Subcutaneous abdominal adipose tissue (tissue), 5 donors: Measurements from ENCODE around the gene SYNPO2L.

Experiments
- H3K27ac ChIP-seq: one replicate; pipeline ENCODE4 v1.7.0; 2013; ENCODE audit warnings: low read depth, mild to moderate bottlenecking, inconsistent platforms, low read length, moderate library complexity
- H3K27me3 ChIP-seq, 5 donors: one replicate each; pipeline ENCODE4 v1.7.0; 2013; ENCODE audit warnings: low read length in 5 of 5, inconsistent platforms in 1 of 5; ENCODE audit not compliant: control insufficient read depth in 5 of 5, insufficient read depth in 4 of 5
- H3K36me3 ChIP-seq, 5 donors: one replicate each; pipeline ENCODE4 v1.7.0; 2013; ENCODE audit warnings: low read length in 5 of 5; ENCODE audit not compliant: control insufficient read depth in 5 of 5, insufficient read depth in 5 of 5
- H3K4me1 ChIP-seq, 5 donors: one replicate each; pipeline ENCODE4 v1.7.0; 2013; ENCODE audit warnings: low read length in 5 of 5, mild to moderate bottlenecking in 3 of 5, moderate library complexity in 1 of 5; ENCODE audit not compliant: control insufficient read depth in 5 of 5, insufficient read depth in 5 of 5
- H3K4me3 ChIP-seq, 5 donors: one replicate each; pipeline ENCODE4 v1.7.0; 2013; ENCODE audit warnings: low read length in 5 of 5, low read depth in 1 of 5
- H3K9ac ChIP-seq, 5 donors: one replicate each; pipeline ENCODE4 v1.7.0; 2013; ENCODE audit warnings: low read length in 5 of 5, mild to moderate bottlenecking in 4 of 5, moderate library complexity in 3 of 5
- H3K9me3 ChIP-seq, 5 donors: one replicate each; pipeline ENCODE4 v1.7.0; 2013; ENCODE audit warnings: low read length in 5 of 5; ENCODE audit not compliant: control insufficient read depth in 5 of 5
- donor health status: healthy.
- donor health status: healthy.
- donor health status: healthy.
- donor health status: healthy.
- donor health status: healthy.

SYNPO2L gene

DNA sequence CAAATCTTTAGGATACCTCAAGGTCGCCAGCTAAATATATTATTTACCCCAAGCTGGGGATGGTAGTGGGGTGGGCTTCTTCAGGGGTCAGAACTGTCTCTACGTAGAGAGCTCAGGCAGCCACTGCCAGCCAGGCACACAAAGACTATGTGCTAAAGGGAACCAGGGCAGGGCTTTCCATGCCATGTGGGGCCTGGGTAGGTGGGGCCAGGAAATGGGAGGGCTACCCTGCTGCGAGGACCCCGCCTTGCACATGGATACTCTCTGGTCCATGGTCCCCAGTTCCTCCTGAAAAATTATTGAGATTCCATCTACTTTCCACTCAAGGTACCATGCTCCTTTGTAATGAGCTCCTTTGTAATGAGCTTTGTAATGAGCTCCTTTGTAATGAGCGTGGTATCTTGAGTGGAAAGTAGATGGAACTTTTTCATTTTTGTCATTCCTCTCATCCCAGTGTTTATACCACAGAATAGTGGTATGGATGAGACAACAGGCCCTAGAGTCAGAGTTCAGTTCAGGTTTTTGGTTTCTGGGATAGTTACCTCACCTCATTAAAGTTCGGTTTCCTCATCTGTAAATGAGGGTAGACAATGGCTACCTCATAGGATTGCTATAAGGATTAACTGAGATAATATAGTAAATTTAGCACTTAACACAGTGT is 5.8 kb downstream of the SYNPO2L start:
- H3K4me1 ChIP-seq, result peaks cover 0 to 21% (median 17%) of the 10 kb centered on the region in 5 donors
- no peak overlapping the region for H3K9ac ChIP-seq
- H3K36me3 ChIP-seq, result no peaks in the 10 kb centered on the region
- H3K27me3 ChIP-seq, result peaks cover 0 to 3% (median 0%) of the 10 kb centered on the region in 5 donors
- H3K4me3 ChIP-seq, result no peak overlapping the region
- no peak overlapping the region for H3K27ac ChIP-seq
- no peaks in the 10 kb centered on the region for H3K9me3 ChIP-seq

DNA sequence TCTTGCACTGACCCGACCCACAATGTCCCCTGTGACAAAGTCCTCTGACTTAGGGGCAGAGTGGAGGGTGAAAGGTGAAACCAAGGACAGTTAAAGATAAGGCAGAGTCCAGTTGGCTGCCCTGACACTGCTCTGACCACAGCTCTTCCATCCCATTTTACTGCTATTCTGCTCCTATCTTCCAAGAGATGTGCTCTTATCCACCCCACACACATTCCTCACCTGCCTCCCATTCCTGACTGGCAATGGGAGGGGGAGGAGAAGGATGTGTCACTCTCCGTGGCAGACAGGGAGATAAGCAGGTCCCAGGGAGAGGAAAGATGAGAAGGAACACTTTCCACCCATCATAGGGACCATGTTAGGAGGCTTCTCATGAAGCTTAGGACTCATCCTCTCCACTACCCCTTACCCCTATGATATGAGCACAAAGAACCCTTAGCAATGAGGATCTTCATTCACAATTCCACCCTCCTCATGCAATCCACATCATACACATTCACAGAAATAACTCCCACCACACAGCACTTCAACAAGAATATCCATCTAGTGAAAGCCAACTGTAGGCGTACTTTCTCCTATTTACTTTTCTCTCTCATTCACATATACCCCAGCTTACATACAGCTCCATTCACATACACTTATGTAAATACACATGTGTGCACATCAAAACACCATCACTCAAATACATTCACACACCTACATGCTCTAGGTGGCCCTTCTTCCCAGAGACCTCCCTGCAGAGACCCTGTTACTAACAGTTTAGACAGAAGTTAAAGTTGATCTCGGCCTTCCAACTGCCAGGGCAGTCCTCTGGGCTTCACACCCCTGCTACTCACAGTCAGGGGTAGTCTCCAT is 6.6 kb downstream of the SYNPO2L start:
- peaks cover 0 to 3% (median 0%) of the 10 kb centered on the region in 5 donors for H3K27me3 ChIP-seq
- no peak overlapping the region for H3K27ac ChIP-seq
- no peaks in the 10 kb centered on the region for H3K36me3 ChIP-seq
- H3K9ac ChIP-seq, result no peak overlapping the region
- peaks cover 0 to 21% (median 17%) of the 10 kb centered on the region in 5 donors for H3K4me1 ChIP-seq
- H3K9me3 ChIP-seq, result no peaks in the 10 kb centered on the region
- no peak overlapping the region for H3K4me3 ChIP-seq

DNA sequence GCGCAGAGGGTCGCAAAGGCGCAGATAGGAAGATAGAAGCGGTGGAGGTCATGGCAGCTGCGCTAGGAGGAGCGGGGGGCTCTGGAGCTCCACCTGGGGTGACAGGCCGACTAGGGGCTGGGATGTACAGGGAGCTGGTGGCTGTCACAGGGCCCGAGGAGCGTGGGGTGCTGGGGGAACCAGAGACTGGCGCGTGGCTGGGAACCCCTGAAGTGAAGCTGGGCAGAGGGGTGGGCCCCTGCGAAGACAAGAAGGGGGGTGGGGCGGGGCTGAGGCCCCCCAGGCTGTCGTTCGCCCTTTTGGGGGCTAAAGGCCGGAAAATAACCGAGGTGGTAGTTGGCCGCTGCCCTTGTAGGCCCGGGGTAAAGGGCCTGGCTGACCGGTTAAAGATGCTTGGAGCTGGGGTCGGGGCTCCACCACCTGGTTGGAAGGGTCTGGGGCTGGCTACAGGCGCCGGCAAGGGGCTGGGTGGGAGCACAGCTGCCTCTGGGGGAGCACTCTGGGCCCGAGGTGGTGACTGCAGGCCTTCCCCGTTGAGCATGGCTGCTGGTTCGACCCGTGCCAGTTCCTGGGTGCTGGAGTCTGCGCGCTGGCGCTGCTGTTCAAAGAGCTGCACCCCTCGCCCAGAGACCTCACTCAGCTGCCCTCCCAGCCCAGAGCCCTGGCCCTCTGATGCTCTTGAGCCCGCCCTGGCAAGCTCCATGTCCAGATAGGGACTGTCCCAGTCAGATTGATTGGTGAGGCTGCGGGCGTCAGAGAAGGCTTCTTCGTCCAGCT is 7.8 kb downstream of the SYNPO2L start:
- Histone ChIP-seq H3K27ac (no peak overlapping the region), H3K4me3 (peak overlapping the region in 4 of 5 donors; percentile 77 to 89 (median 82)), H3K27me3 (peaks cover 0 to 3% (median 0%) of the 10 kb centered on the region in 5 donors), H3K36me3 (no peaks in the 10 kb centered on the region), H3K9me3 (no peaks in the 10 kb centered on the region), H3K9ac (peak overlapping the region in 4 of 5 donors; percentile 64 to 79 (median 68)), H3K4me1 (peaks cover 0 to 21% (median 17%) of the 10 kb centered on the region in 5 donors)

DNA sequence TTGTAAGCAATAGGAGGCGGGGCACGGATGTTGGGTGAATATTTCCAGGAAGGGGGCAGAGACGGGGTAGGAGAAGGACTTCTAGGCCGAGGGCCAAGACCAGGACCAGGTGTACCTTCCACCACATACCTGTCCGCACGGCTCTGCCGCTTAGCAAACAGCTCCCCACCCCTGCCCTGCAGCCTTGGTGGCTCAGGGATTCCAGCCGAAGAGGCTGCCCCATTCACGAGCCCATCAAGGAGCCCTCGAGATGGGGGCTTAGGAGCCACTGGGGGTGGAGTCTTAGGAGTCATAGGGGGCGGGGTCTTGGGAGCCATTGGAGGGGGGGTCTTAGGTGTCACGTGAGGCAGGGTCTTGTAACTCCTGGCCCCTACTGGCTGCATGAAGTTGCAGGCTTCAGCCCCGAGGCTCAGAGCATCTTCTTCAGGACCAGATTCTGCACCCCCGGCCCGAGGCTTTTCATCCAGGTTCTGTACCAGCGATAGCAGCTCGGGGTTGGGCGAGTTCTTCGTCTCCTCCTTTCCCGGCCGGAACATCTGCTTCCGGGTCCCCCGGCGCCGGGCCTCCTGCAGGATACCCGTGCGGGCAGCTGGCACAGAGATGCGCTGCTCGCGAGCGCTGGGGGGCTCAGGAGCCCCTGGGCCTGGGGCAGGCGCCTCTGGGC is 8.5 kb downstream of the SYNPO2L start:
- H3K4me3 ChIP-seq, result peak overlapping the region; percentile 77 to 89 (median 83)
- H3K27ac ChIP-seq, result no peak overlapping the region

DNA sequence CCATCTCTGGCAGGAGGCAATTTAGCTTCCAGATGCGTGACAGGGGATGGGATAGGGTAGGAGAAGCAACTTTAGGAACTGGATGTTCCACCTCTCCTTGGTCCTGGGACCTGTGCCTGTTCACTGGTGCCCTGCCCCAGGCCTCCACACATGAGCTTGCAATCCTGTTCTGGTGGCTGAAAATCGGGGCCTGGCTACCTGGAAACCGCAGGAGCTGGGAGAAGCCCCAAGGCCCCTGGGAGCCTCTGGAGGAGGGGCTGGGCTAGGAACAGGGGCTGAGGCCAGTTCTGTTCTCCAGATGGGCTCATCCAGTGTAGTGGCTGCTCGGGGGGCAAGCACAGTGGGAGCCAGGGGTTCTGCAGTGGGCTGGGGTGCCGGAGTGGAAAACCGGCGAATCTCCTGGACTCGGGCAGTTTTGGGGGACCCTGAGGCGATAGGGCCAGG is 9.2 kb downstream of the SYNPO2L start:
- Histone ChIP-seq H3K9ac (no peak overlapping the region), H3K4me3 (no peak overlapping the region), H3K36me3 (no peaks in the 10 kb centered on the region), H3K27me3 (peaks cover 0 to under 1% (median 0%) of the 10 kb centered on the region in 5 donors), H3K27ac (no peak overlapping the region), H3K4me1 (peaks cover 0 to 23% (median 19%) of the 10 kb centered on the region in 5 donors), H3K9me3 (no peaks in the 10 kb centered on the region)

More for the DNA sequence above, 8.5 kb downstream of the SYNPO2L start:
- Histone ChIP-seq H3K9me3 (no peaks in the 10 kb centered on the region), H3K9ac (peak overlapping the region in 4 of 5 donors; percentile 64 to 79 (median 68)), H3K36me3 (no peaks in the 10 kb centered on the region), H3K4me1 (peaks cover 0 to 21% (median 17%) of the 10 kb centered on the region in 5 donors), H3K27me3 (no peaks in the 10 kb centered on the region)

DNA sequence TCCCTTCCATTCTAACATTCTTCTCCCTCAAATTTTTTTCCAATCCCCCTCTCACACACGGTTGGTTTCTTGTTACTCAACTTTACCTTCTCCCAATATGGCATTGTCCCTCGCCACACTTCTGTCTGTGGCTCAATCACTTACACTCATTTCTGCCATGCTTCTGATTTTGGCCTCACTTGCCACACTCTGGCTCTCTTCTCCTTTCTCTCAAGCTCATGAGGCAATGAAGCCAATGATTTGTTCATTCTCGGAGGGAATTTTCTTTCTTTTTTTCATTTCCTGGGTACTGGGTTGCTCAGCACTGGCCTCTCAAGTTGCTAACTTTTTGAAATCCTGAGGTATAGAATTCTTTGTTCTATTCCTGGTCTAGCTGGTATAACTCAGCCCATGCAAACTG is 10.6 kb downstream of the SYNPO2L start:
- Histone ChIP-seq H3K27ac (no peak overlapping the region), H3K9me3 (no peaks in the 10 kb centered on the region), H3K27me3 (peaks cover 0 to 2% (median 0%) of the 10 kb centered on the region in 5 donors), H3K9ac (no peak overlapping the region), H3K4me1 (peaks cover 0 to 29% (median 22%) of the 10 kb centered on the region in 5 donors), H3K4me3 (no peak overlapping the region), H3K36me3 (no peaks in the 10 kb centered on the region)

DNA sequence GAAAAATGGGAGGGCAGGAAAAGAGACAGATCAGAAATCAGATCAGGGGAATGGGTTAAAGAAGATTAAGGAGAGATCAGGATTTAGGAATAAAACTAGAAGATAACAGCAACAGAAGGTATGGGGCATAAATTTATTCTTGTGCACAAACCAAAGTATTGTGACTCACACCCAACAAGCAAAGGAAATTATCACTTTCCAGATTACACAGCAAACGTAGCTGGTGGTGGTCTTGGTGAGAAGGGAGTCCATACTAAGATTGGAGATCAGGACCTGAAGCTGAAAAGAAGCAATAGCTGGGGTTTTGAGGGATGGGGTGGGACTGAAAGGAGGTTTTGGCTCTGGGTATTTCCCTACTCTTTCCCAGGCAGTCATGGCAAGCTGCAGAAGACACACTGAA is 11.1 kb downstream of the SYNPO2L start:
- Histone ChIP-seq H3K27me3 (peaks cover 0 to 4% (median 0%) of the 10 kb centered on the region in 5 donors), H3K36me3 (no peaks in the 10 kb centered on the region), H3K9me3 (no peaks in the 10 kb centered on the region), H3K4me3 (no peak overlapping the region), H3K4me1 (peaks cover 0 to 29% (median 22%) of the 10 kb centered on the region in 5 donors), H3K27ac (no peak overlapping the region), H3K9ac (no peak overlapping the region)

DNA sequence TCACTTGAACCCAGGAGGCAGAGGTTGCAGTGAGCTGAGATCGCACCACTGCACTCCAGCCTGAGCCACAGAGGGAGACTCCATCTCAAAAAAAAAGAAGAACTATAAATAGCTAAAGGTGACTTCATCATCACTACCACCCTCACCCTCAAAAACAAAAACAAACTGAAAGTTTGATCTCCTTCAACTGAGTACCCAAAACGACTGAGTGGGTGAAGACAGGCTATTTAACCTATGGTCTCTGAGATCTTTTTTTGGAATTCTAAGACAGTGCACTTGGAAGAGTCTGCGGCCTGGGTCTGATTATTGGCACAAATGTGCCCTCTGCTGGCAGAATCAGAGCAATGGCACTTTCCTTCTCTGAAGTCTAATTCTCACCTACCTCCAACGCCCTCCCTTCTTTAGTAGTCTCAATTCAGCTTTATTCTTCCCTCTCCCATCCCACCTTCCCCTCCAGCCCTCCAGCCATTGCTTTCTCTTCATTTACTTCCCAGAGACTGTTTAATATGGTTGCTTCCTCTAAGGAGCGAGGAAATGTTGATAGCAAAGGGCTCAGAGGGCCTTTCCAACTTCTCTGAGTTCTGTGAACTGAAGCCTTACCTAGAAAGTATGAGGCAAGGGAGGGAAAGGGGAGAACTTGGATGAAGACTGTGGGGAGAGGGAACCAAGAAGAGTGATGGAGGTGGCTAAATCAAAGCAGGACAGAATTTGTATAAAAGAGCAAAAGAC is 11.7 kb downstream of the SYNPO2L start:
- H3K9ac ChIP-seq, result no peak overlapping the region
- no peak overlapping the region for H3K27ac ChIP-seq
- H3K4me1 ChIP-seq, result peaks cover 0 to 29% (median 22%) of the 10 kb centered on the region in 5 donors
- H3K4me3 ChIP-seq, result no peak overlapping the region
- H3K27me3 ChIP-seq, result peaks cover 0 to 4% (median 0%) of the 10 kb centered on the region in 5 donors
- H3K9me3 ChIP-seq, result no peaks in the 10 kb centered on the region
- no peaks in the 10 kb centered on the region for H3K36me3 ChIP-seq

DNA sequence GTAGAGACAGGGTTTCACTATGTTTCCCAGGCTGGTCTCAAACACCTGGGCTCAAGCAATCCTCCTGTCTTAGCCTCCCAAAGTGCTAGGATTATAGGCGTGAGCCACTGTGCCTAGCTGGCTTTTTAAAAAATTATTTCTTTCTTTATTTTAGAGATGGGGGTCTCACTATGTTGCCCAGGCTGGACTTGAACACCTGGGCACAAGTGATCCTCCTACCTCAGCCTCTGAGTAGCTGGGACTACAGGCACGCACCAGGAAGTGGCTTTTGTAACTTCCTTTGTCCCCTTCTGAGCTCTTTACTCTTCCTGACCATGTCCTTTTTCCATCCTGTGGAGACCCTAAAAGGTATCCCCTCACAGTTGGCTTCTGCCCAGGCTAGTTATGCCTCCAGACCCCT is 12.5 kb downstream of the SYNPO2L start:
- H3K27me3 ChIP-seq, result peaks cover 0 to 4% (median 0%) of the 10 kb centered on the region in 5 donors
- H3K36me3 ChIP-seq, result no peaks in the 10 kb centered on the region
- H3K27ac ChIP-seq, result no peak overlapping the region
- no peaks in the 10 kb centered on the region for H3K9me3 ChIP-seq
- no peak overlapping the region for H3K9ac ChIP-seq
- H3K4me1 ChIP-seq, result peaks cover 0 to 24% (median 18%) of the 10 kb centered on the region in 5 donors
- no peak overlapping the region for H3K4me3 ChIP-seq
